H1 (cell line): ENCODE results near the gene TBC1D9. TPM values are rescaled to one million over a fixed set of nuclear protein-coding genes. Genes with fewer than 3 reads are reported as not detected.

Experiments used
- CTCF ChIA-PET: fragments of 300-600 bp; sonication (Branson Sonifier 250); formaldehyde crosslinking; loops from one replicate; lab custom pipeline; 2021; ENCODE audit not compliant: partially characterized antibody; lab: Charles Lee
- POLR2A ChIA-PET: fragments of 300-600 bp; sonication (Branson Sonifier 250); formaldehyde crosslinking; loops from one replicate; lab custom pipeline; 2021; ENCODE audit warnings: inconsistent platforms; ENCODE audit not compliant: partially characterized antibody; lab: Charles Lee
- DNase-seq, 2 experiments: peaks; one replicate each; pipeline versions ENCODE4 v3.0.0 to v3.0.0-alpha.2; 2010 to 2022; ENCODE audit warnings: low spot score in 2 of 2, low read depth in 1 of 2, mixed read lengths in 1 of 2
- FAIRE-seq: peaks from 2 replicates; lab custom pipeline; 2011; peaks lifted over from hg19 to GRCh38; lab: Jason Lieb, UNC
- H2AFZ ChIP-seq: 2 replicates; pipeline ENCODE4 v1.8.1; 2012; ENCODE audit warnings: low read length, inconsistent platforms
- H2AK5ac ChIP-seq: 2 replicates; pipeline ENCODE4 v1.6.1; 2013; ENCODE audit warnings: low read depth, low read length
- H2BK120ac ChIP-seq: replicated peaks from 2 replicates; pipeline ENCODE3; 2013; ENCODE audit warnings: low read depth, low read length, inconsistent platforms
- H2BK12ac ChIP-seq: 2 replicates; pipeline ENCODE4 v1.6.1; 2013; ENCODE audit warnings: low read depth, low read length
- H2BK15ac ChIP-seq: 2 replicates; pipeline ENCODE4 v1.6.1; 2013; ENCODE audit warnings: low read length
- H2BK20ac ChIP-seq: 2 replicates; pipeline ENCODE4 v1.6.1; 2013; ENCODE audit warnings: low read length
- H2BK5ac ChIP-seq: 2 replicates; pipeline ENCODE4 v1.6.1; 2013; ENCODE audit warnings: low read depth, low read length
- H3K14ac ChIP-seq: 2 replicates; pipeline ENCODE4 v1.6.1; 2013; ENCODE audit warnings: inconsistent platforms; ENCODE audit not compliant: insufficient read length
- H3K18ac ChIP-seq: 2 replicates; pipeline ENCODE4 v1.6.1; 2013; ENCODE audit warnings: low read length; ENCODE audit errors: extremely low read depth
- H3K23ac ChIP-seq: 2 replicates; pipeline ENCODE4 v1.6.1; 2013; ENCODE audit warnings: inconsistent platforms; ENCODE audit not compliant: insufficient read length
- H3K23me2 ChIP-seq: 2 replicates; pipeline ENCODE4 v1.6.1; 2013; ENCODE audit warnings: low read depth, low read length
- H3K27ac ChIP-seq: 2 replicates; pipeline ENCODE4 v1.6.1; 2011; ENCODE audit warnings: low read depth, low read length, inconsistent platforms
- H3K27me3 ChIP-seq, 4 experiments: replicated peaks in 1 of 4; 1 replicate in 1 of 4; 2 replicates in 3 of 4; pipeline versions ENCODE4 v1.6.1 to v1.8.1; 2011 to 2013; ENCODE audit warnings: low read length in 3 of 4, mild to moderate bottlenecking in 3 of 4, inconsistent platforms in 2 of 4, mixed read lengths in 2 of 4, moderate library complexity in 1 of 4; ENCODE audit not compliant: control insufficient read depth in 3 of 4, insufficient read depth in 3 of 4; ENCODE audit errors: extremely low read depth in 1 of 4
- H3K36me3 ChIP-seq, 4 experiments: 2 replicates each; pipeline versions ENCODE4 v1.6.1 to v1.8.1; 2011 to 2013; ENCODE audit warnings: mild to moderate bottlenecking in 4 of 4, low read length in 3 of 4, moderate library complexity in 2 of 4, control low read depth in 1 of 4, inconsistent platforms in 1 of 4; ENCODE audit not compliant: insufficient read depth in 4 of 4, control insufficient read depth in 2 of 4
- H3K4ac ChIP-seq: replicated peaks from 2 replicates; pipeline ENCODE3; 2013; ENCODE audit warnings: low read length, low read depth, mixed read lengths, inconsistent platforms; ENCODE audit not compliant: insufficient read length
- H3K4me1 ChIP-seq, 4 experiments: replicated peaks in 1 of 4; 1 replicate in 1 of 4; 2 replicates in 3 of 4; pipeline versions ENCODE4 v1.6.1 to v1.8.1; 2011 to 2013; ENCODE audit warnings: low read length in 3 of 4, inconsistent platforms in 2 of 4, mixed read lengths in 1 of 4; ENCODE audit not compliant: insufficient read depth in 4 of 4, control insufficient read depth in 3 of 4
- H3K4me2 ChIP-seq, 2 experiments: 2 replicates each; pipeline versions ENCODE4 v1.6.1 to v1.8.1; 2011 to 2013; ENCODE audit warnings: low read depth in 2 of 2, low read length in 2 of 2, control low read depth in 1 of 2, inconsistent platforms in 1 of 2, mild to moderate bottlenecking in 1 of 2; ENCODE audit not compliant: insufficient read depth in 1 of 2
- H3K4me3 ChIP-seq, 4 experiments: fragments of 200-600, 300-600 bp in 1 of 4; sonication (generic), shearing (Covaris generic), sonication (Bioruptor Twin) in 1 of 4; 2 replicates each; pipeline versions ENCODE4 v1.5.1 to v1.8.1; 2011 to 2016; ENCODE audit warnings: low read length in 4 of 4, low read depth in 3 of 4, control low read depth in 2 of 4, inconsistent platforms in 2 of 4, mild to moderate bottlenecking in 2 of 4, mixed read lengths in 1 of 4, moderate library complexity in 1 of 4; ENCODE audit not compliant: insufficient read depth in 2 of 4; ENCODE audit errors: extremely low read depth in 1 of 4
- H3K56ac ChIP-seq: replicated peaks from 2 replicates; pipeline ENCODE3; 2013; ENCODE audit warnings: low read depth, mild to moderate bottlenecking, mixed read lengths, low read length, inconsistent platforms; ENCODE audit not compliant: insufficient read length
- H3K79me1 ChIP-seq: 2 replicates; pipeline ENCODE4 v1.6.1; 2013; ENCODE audit warnings: low read depth, low read length, control low read depth
- H3K79me2 ChIP-seq, 2 experiments: 2 replicates each; pipeline versions ENCODE4 v1.6.1 to v1.8.1; 2012 to 2013; ENCODE audit warnings: low read length in 2 of 2, mild to moderate bottlenecking in 2 of 2, inconsistent platforms in 1 of 2; ENCODE audit not compliant: insufficient read depth in 2 of 2, control insufficient read depth in 1 of 2
- H3K9ac ChIP-seq, 4 experiments: replicated peaks in 1 of 4; 1 replicate in 1 of 4; 2 replicates in 3 of 4; pipeline versions ENCODE4 v1.6.1 to v1.8.1; 2011 to 2013; ENCODE audit warnings: low read depth in 3 of 4, low read length in 3 of 4, control low read depth in 2 of 4, mild to moderate bottlenecking in 2 of 4, moderate library complexity in 2 of 4, inconsistent platforms in 1 of 4; ENCODE audit errors: extremely low read depth in 1 of 4
- H3K9me3 ChIP-seq, 2 experiments: 2 replicates each; pipeline versions ENCODE4 v1.6.1 to v1.8.1; 2012 to 2013; ENCODE audit warnings: mild to moderate bottlenecking in 2 of 2, moderate library complexity in 2 of 2, control low read depth in 1 of 2, inconsistent platforms in 1 of 2, low read depth in 1 of 2, low read length in 1 of 2, mixed read lengths in 1 of 2; ENCODE audit not compliant: insufficient read depth in 2 of 2
- H4K20me1 ChIP-seq, 2 experiments: replicated peaks in 1 of 2; 2 replicates each; pipeline versions ENCODE3 to v1.8.1; 2011 to 2013; ENCODE audit warnings: inconsistent platforms in 2 of 2, low read length in 2 of 2, mild to moderate bottlenecking in 1 of 2; ENCODE audit not compliant: insufficient read depth in 2 of 2, control insufficient read depth in 1 of 2
- H4K5ac ChIP-seq: 2 replicates; pipeline ENCODE4 v1.6.1; 2013; ENCODE audit warnings: low read length, low read depth, mixed read lengths, inconsistent platforms; ENCODE audit not compliant: insufficient read length
- H4K8ac ChIP-seq: 2 replicates; pipeline ENCODE4 v1.8.0; 2013; ENCODE audit warnings: mild to moderate bottlenecking, moderate library complexity, low read length, inconsistent platforms; ENCODE audit not compliant: insufficient read depth; ENCODE audit errors: extremely low read depth
- H4K91ac ChIP-seq: replicated peaks from 2 replicates; pipeline ENCODE3; 2013; ENCODE audit warnings: low read length, mixed read lengths, inconsistent platforms; ENCODE audit not compliant: insufficient read length
- CREB1 ChIP-seq: IDR thresholded peaks from 2 replicates; pipeline ENCODE4 v1.6.1; 2012; ENCODE audit warnings: inconsistent platforms
- CTCF ChIP-seq, 3 experiments: IDR thresholded peaks; 1 replicate in 2 of 3; 2 replicates in 1 of 3; pipeline versions ENCODE4 v1.5.1 to v1.6.1; 2011; ENCODE audit warnings: low read length in 3 of 3, mild to moderate bottlenecking in 3 of 3, inconsistent platforms in 2 of 3, low read depth in 1 of 3, moderate library complexity in 1 of 3; ENCODE audit not compliant: insufficient read depth in 1 of 3; ENCODE audit errors: control extremely low read depth in 1 of 3
- KDM4A ChIP-seq: IDR thresholded peaks from one replicate; pipeline ENCODE4 v1.7.1; 2012; ENCODE audit warnings: low read depth, mild to moderate bottlenecking, moderate library complexity, low read length, inconsistent platforms; ENCODE audit not compliant: severe bottlenecking
- POLR2A ChIP-seq, 2 experiments: IDR thresholded peaks; 1 replicate in 1 of 2; 2 replicates in 1 of 2; pipeline ENCODE4 v1.6.1; 2011; ENCODE audit warnings: low read depth in 2 of 2, low read length in 2 of 2, mild to moderate bottlenecking in 2 of 2; ENCODE audit errors: control extremely low read depth in 1 of 2
- RAD21 ChIP-seq, 2 experiments: IDR thresholded peaks in 1 of 2; conservative IDR thresholded peaks in 1 of 2; 2 replicates each; pipeline ENCODE4 v1.6.1; 2011; ENCODE audit warnings: low read depth in 2 of 2, low read length in 2 of 2, improper control_type of control experiment in 1 of 2, inconsistent platforms in 1 of 2, mild to moderate bottlenecking in 1 of 2, moderate library complexity in 1 of 2
- SIN3A ChIP-seq, 2 experiments: IDR thresholded peaks in 1 of 2; conservative IDR thresholded peaks in 1 of 2; 2 replicates each; pipeline ENCODE4 v1.6.1; 2011 to 2012; ENCODE audit warnings: low read length in 2 of 2, improper control_type of control experiment in 1 of 2, low read depth in 1 of 2, mild to moderate bottlenecking in 1 of 2
- SP1 ChIP-seq: IDR thresholded peaks from 2 replicates; pipeline ENCODE4 v1.6.1; 2011; ENCODE audit warnings: low read depth, low read length
- SP2 ChIP-seq: IDR thresholded peaks from 2 replicates; pipeline ENCODE4 v1.6.1; 2012; ENCODE audit warnings: mild to moderate bottlenecking, low read length, inconsistent platforms
- TEAD4 ChIP-seq: IDR thresholded peaks from 2 replicates; pipeline ENCODE4 v1.6.1; 2012; ENCODE audit warnings: low read depth, low read length, inconsistent platforms, mixed read lengths
- WGBS, 2 experiments: shearing (Covaris generic) in 1 of 2; methylation state at CpG; one replicate each; pipeline versions ENCODE4 v1.1.6 to v1.1.7; 2013 to 2015; ENCODE audit warnings: low lambda C conversion rate in 2 of 2, mixed read lengths in 2 of 2, inconsistent platforms in 1 of 2, low coverage in 1 of 2, missing lambda C conversion rate in 1 of 2; ENCODE audit not compliant: insufficient replicate concordance in 2 of 2, insufficient coverage in 1 of 2, insufficient read length in 1 of 2; ENCODE audit errors: extremely low coverage in 1 of 2, missing lambda C conversion rate in 1 of 2; 5-methylcytosine and 5-hydroxymethylcytosine counted together
- polyA plus RNA-seq, 7 experiments: library from polyadenylated mRNA; depleted of rRNA in 3 of 7; stranded (reverse) in 5 of 7; unstranded in 2 of 7; fragments of >200 nt in 5 of 7; fragments of 200-250 nt in 2 of 7; gene quantifications; 1 replicate in 5 of 7; 2 replicates in 1 of 7; 4 replicates in 1 of 7; pipeline versions ENCODE4 v1.2.1 to v1.2.3, GENCODE V29; 2011 to 2013; ENCODE audit warnings: missing spikeins in 2 of 7, mixed read lengths in 2 of 7
- total RNA-seq: library from RNA; stranded (reverse); fragmentation: NEBNext Ultra II Directional; extraction: Animal tissue kit (Norgen Biotek cat#: 25700); gene quantifications from 2 replicates; pipeline ENCODE4 v1.2.1, GENCODE V29; 2021
- TF ChIP-seq, protein P1 (sequence below): IDR thresholded peaks from 2 replicates; pipeline ENCODE4 v1.6.1; 2011; ENCODE audit warnings: low read length, improper control_type of control experiment

TBC1D9 gene
- total and polyA plus RNA-seq, 2 of the 8 experiments (the other 6 are each of a cell fraction or from before 2014, with no cell fraction given), result 0.94 to 1.0 TPM

DNA sequence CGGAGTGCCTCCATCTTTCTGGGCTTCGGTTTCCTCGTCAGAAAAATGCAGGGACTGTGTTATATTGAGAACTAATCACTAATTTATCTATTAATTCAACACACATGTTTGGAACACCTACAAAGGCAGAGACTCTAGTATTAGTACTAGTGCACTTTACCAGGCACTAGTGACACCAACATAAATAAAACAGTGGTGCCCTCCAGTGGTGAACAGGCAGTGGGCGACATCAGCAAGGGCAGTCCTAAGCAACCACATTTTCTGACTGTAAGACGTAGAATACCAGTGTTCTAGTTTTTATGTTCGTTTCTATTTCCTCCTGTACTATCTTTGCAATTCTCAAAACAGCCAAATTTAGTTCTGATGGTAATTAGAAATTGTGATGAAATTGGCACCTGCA lies 118.3 kb downstream of the TBC1D9 start:
- peaks cover 0 to 4% (median 3%) of the 10 kb centered on the region in 4 experiments; a peak in 5 of 7 replicates for H3K4me1 ChIP-seq
- no peak overlapping the region for H2BK15ac ChIP-seq
- H3K14ac ChIP-seq, result no peak overlapping the region
- no peak overlapping the region for H4K5ac ChIP-seq
- H4K8ac ChIP-seq, result no peak overlapping the region
- POLR2A ChIA-PET, result interaction anchor here (0.7 kb wide), 1 partner anchor 30 kb away, joined by 5 read pairs; no protein-coding TSS in a partner anchor
- H4K20me1 ChIP-seq, result no peaks in the 10 kb centered on the region
- FAIRE-seq (peak; percentile 57), DNase-seq (no peak)
- H3K4me2 ChIP-seq, result no peak overlapping the region
- H3K23ac ChIP-seq, result no peak overlapping the region
- no peak overlapping the region for H3K4ac ChIP-seq
- H3K79me2 ChIP-seq, result no peaks in the 10 kb centered on the region
- no peak overlapping the region for H3K9ac ChIP-seq
- no peaks in the 10 kb centered on the region for H3K9me3 ChIP-seq
- H3K4me3 ChIP-seq, result no peak overlapping the region
- H3K18ac ChIP-seq, result no peak overlapping the region
- no peak overlapping the region for H2BK20ac ChIP-seq
- H2BK12ac ChIP-seq, result no peak overlapping the region
- H2AK5ac ChIP-seq, result no peak overlapping the region
- H3K23me2 ChIP-seq, result 0 out of 2 replicates have a peak, but pooled peaks cover 1% of the 10 kb centered on the region
- H3K27ac ChIP-seq, result no peak overlapping the region
- H3K36me3 ChIP-seq, result no peaks in the 10 kb centered on the region
- H2BK5ac ChIP-seq, result no peak overlapping the region
- H3K79me1 ChIP-seq, result no peaks in the 10 kb centered on the region
- H2BK120ac ChIP-seq, result no peak overlapping the region
- no peaks in the 10 kb centered on the region for H3K27me3 ChIP-seq
- WGBS, 2 experiments, result 76% methylated on average over 6 of the region's 6 CpGs; no CpG with 5 or more reads in 1 of the 2 experiments
- no peak overlapping the region for H3K56ac ChIP-seq
- H2AFZ ChIP-seq, result no peak overlapping the region
- no peak overlapping the region for H4K91ac ChIP-seq
- CTCF ChIA-PET, result interaction anchor here (0.5 to 4.4 kb wide), 14 partner anchors 15 to 278 kb away, joined by 3 to 21 read pairs (median 4); partner anchors contain the start of gene MGAT4D
- TF ChIP-seq SP2 (no peak), SIN3A (conservative IDR thresholded peaks at IDR 0.05 in 1 of 2, IDR thresholded peaks at IDR 0.05 in 1 of 2; ENCODE audit: low read depth in 1 of 2, low read length in 2 of 2) (no peak), TEAD4 (no peak), CTCF (IDR thresholded peaks at IDR 0.05; ENCODE audit: control extremely low read depth in 1 of 3, insufficient read depth in 1 of 3, low read depth in 1 of 3, low read length in 3 of 3) (peak; percentile 69 to 88 (median 75)), RAD21 (IDR thresholded peaks at IDR 0.05 in 1 of 2, conservative IDR thresholded peaks at IDR 0.05 in 1 of 2; ENCODE audit: low read depth in 2 of 2, low read length in 2 of 2) (peak; percentile 86 to 92), CREB1 (peak; percentile 53; the same call in 1 of the 2 replicates), SP1 (no peak), KDM4A (no peak), POLR2A (IDR thresholded peaks at IDR 0.05; ENCODE audit: control extremely low read depth in 1 of 2, low read depth in 2 of 2, low read length in 2 of 2) (no peak)
- TF ChIP-seq, protein P1, sequence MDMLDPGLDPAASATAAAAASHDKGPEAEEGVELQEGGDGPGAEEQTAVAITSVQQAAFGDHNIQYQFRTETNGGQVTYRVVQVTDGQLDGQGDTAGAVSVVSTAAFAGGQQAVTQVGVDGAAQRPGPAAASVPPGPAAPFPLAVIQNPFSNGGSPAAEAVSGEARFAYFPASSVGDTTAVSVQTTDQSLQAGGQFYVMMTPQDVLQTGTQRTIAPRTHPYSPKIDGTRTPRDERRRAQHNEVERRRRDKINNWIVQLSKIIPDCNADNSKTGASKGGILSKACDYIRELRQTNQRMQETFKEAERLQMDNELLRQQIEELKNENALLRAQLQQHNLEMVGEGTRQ, result no peak
